K562 (cell line): ENCODE results near the gene GLIPR2. TPM values are rescaled to one million over a fixed set of nuclear protein-coding genes. Genes with fewer than 3 reads are reported as not detected.

ENCODE experiments used
- PHTF2 ChIP-seq: fragments of 250-450 bp; sonication (Bioruptor Pico); IDR thresholded peaks from 2 replicates; pipeline ENCODE4 v1.5.0; 2021; ENCODE audit warnings: mild to moderate bottlenecking
- RBBP5 ChIP-seq: fragments of 200-600 bp; sonication (generic); IDR thresholded peaks from 2 replicates; pipeline ENCODE4 v1.6.1; 2012; ENCODE audit warnings: borderline replicate concordance, mild to moderate bottlenecking, low read length, control low read depth, inconsistent platforms; ENCODE audit not compliant: insufficient read depth, poor library complexity, severe bottlenecking
- SAP30 ChIP-seq: fragments of 200-600 bp; sonication (generic); IDR thresholded peaks from 2 replicates; pipeline ENCODE4 v1.6.1; 2012; ENCODE audit warnings: borderline replicate concordance, low read depth, mild to moderate bottlenecking, moderate library complexity, low read length, control low read depth, inconsistent platforms; ENCODE audit not compliant: insufficient read depth, poor library complexity, severe bottlenecking
- polyA plus RNA-seq, 8 experiments: library from polyadenylated mRNA; depleted of rRNA in 4 of 8; stranded (reverse) in 5 of 8; unstranded in 3 of 8; fragments of >200 nt; fragmentation: Nextera tagmentation in 2 of 8; fragmentation: Illumina TruSeq in 1 of 8; extraction: Ambion mirVana in 2 of 8; extraction: Trizol in 1 of 8; gene quantifications; 2 replicates each; pipeline versions ENCODE4 v1.2.1 to v1.2.3, GENCODE V29; 2011 to 2014; ENCODE audit warnings: inconsistent platforms in 1 of 8, missing spikeins in 1 of 8
- total RNA-seq, 7 experiments: library from RNA; depleted of rRNA in 6 of 7; stranded (reverse); fragments of >200 nt in 6 of 7; fragmentation: Illumina TruSeq in 2 of 7; extraction: Trizol in 2 of 7; gene quantifications; 2 replicates each; pipeline versions ENCODE4 v1.2.1 to v1.2.3, GENCODE V29; 2011 to 2021; ENCODE audit warnings: low replicate concordance in 1 of 7
- TF ChIP-seq, protein P1 (sequence below): sonication (generic); formaldehyde crosslinking; IDR thresholded peaks from 2 replicates; pipeline ENCODE4 v1.8.0; 2023; ENCODE audit warnings: missing genetic modification reagents, mild to moderate bottlenecking, borderline replicate concordance

The GLIPR2 gene
- total and polyA plus RNA-seq, 9 of the 15 experiments (the other 6 are each of a cell fraction or from before 2014, with no cell fraction given) = 1.4 to 8.8 (median 2.9) TPM

DNA sequence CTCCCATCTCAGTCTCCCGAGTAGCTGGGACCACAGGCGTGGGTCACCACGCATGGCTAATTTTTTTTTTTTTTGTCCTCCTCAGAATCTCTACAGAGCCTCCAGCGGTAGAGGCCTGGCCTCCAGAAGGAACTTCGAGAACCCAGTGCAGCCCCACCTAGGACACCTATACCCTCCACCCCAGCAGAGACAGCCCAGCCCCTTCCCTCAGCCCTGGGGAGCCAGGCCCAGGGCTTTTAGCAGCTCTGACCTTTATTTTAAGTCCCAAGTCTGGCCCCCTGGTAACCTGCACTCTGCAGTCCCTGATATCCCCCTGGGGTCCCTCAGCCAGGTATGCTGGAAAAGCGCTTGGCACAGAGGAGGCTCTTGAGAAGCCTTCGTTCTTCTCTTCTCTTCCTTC lies 5.2 kb downstream of the GLIPR2 start (continued):
- TF ChIP-seq, protein P1, sequence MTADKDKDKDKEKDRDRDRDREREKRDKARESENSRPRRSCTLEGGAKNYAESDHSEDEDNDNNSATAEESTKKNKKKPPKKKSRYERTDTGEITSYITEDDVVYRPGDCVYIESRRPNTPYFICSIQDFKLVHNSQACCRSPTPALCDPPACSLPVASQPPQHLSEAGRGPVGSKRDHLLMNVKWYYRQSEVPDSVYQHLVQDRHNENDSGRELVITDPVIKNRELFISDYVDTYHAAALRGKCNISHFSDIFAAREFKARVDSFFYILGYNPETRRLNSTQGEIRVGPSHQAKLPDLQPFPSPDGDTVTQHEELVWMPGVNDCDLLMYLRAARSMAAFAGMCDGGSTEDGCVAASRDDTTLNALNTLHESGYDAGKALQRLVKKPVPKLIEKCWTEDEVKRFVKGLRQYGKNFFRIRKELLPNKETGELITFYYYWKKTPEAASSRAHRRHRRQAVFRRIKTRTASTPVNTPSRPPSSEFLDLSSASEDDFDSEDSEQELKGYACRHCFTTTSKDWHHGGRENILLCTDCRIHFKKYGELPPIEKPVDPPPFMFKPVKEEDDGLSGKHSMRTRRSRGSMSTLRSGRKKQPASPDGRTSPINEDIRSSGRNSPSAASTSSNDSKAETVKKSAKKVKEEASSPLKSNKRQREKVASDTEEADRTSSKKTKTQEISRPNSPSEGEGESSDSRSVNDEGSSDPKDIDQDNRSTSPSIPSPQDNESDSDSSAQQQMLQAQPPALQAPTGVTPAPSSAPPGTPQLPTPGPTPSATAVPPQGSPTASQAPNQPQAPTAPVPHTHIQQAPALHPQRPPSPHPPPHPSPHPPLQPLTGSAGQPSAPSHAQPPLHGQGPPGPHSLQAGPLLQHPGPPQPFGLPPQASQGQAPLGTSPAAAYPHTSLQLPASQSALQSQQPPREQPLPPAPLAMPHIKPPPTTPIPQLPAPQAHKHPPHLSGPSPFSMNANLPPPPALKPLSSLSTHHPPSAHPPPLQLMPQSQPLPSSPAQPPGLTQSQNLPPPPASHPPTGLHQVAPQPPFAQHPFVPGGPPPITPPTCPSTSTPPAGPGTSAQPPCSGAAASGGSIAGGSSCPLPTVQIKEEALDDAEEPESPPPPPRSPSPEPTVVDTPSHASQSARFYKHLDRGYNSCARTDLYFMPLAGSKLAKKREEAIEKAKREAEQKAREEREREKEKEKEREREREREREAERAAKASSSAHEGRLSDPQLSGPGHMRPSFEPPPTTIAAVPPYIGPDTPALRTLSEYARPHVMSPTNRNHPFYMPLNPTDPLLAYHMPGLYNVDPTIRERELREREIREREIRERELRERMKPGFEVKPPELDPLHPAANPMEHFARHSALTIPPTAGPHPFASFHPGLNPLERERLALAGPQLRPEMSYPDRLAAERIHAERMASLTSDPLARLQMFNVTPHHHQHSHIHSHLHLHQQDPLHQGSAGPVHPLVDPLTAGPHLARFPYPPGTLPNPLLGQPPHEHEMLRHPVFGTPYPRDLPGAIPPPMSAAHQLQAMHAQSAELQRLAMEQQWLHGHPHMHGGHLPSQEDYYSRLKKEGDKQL = no peak
- TF ChIP-seq PHTF2 (CRISPR knock-in tag) (no peak), RBBP5 (no peak), SAP30 (no peak)
